HG03196 (cell line): ENCODE results near the gene PPP2R2B.

Experiments used
- ATAC-seq: cut with Tn5 transposase; IDR thresholded peaks from one replicate; pipeline ENCODE4 v1.9.1; 2021; ENCODE audit not compliant: unreplicated experiment

The PPP2R2B gene

GRCh38 chr5:146888351-146888978, 9.9 kb upstream of the PPP2R2B start:
- ATAC-seq = no peak

- no peak for ATAC-seq
Measured at GRCh38 chr5:146884066-146884626, 5.6 kb upstream of the PPP2R2B start.

GRCh38 chr5:146883511-146883910, 5.0 kb upstream of the PPP2R2B start:
- ATAC-seq = no peak

GRCh38 chr5:146880966-146881365, 2.4 kb upstream of the PPP2R2B start:
- no peak for ATAC-seq

GRCh38 chr5:146877783-146878475, 628 bp downstream of the PPP2R2B start:
- ATAC-seq = no peak

- ATAC-seq = no peak
Measured at GRCh38 chr5:146877178-146877681, 1.3 kb downstream of the PPP2R2B start.

GRCh38 chr5:146873186-146873917, 5.2 kb downstream of the PPP2R2B start:
- ATAC-seq = no peak

GRCh38 chr5:146872188-146872587, 6.4 kb downstream of the PPP2R2B start:
- no peak for ATAC-seq

- ATAC-seq = no peak
Measured at GRCh38 chr5:146867996-146868708, 10.4 kb downstream of the PPP2R2B start.

- ATAC-seq = no peak
Measured at GRCh38 chr5:146866263-146866662, 12.3 kb downstream of the PPP2R2B start.

GRCh38 chr5:146862641-146863040, 15.9 kb downstream of the PPP2R2B start:
- no peak for ATAC-seq

- ATAC-seq = no peak
Measured at GRCh38 chr5:146860213-146860893, 18.2 kb downstream of the PPP2R2B start.

GRCh38 chr5:146852089-146852488, 26.5 kb downstream of the PPP2R2B start:
- no peak for ATAC-seq

- ATAC-seq = no peak
Measured at GRCh38 chr5:146851133-146851532, 27.4 kb downstream of the PPP2R2B start.

GRCh38 chr5:146849694-146850303, 28.8 kb downstream of the PPP2R2B start:
- ATAC-seq = no peak

GRCh38 chr5:146848133-146848532, 30.4 kb downstream of the PPP2R2B start:
- ATAC-seq = no peak

GRCh38 chr5:146840016-146840415, 38.5 kb downstream of the PPP2R2B start:
- no peak for ATAC-seq

- no peak for ATAC-seq
Measured at GRCh38 chr5:146836226-146836842, 42.2 kb downstream of the PPP2R2B start.

GRCh38 chr5:146832985-146833732, 45.4 kb downstream of the PPP2R2B start:
- no peak for ATAC-seq
